ENCODE results near the gene EPB41L1.

The EPB41L1 gene

GRCh38 chr20:36218380-36219064, 64.0 kb downstream of the EPB41L1 start:
- Mint-ChIP-seq H3K27ac (no peak overlapping the region), H3K27me3 (peaks cover 11% of the 10 kb centered on the region)

GRCh38 chr20:36219671-36220220, 65.2 kb downstream of the EPB41L1 start:
- Mint-ChIP-seq H3K27ac (no peak overlapping the region), H3K9me3 (no peaks in the 10 kb centered on the region), H3K4me3 (no peak overlapping the region), H3K4me1 (no peaks in the 10 kb centered on the region), H3K36me3 (no peaks in the 10 kb centered on the region), H3K27me3 (peaks cover 11% of the 10 kb centered on the region)
- DNase-seq: no peak
- CTCF ChIA-PET: no interaction called here

More at GRCh38 chr20:36218380-36219064, 64.0 kb downstream of the EPB41L1 start:
- Mint-ChIP-seq H3K9me3 (no peaks in the 10 kb centered on the region), H3K36me3 (no peaks in the 10 kb centered on the region), H3K4me1 (no peaks in the 10 kb centered on the region), H3K4me3 (no peak overlapping the region)
- no peak for DNase-seq
- CTCF ChIA-PET: interaction anchor here (0.9 to 1.6 kb wide), 3 partner anchors 15 to 221 kb away, joined by 3 to 4 read pairs (median 3); no protein-coding TSS in a partner anchor

- H3K27me3 Mint-ChIP-seq: peaks cover 4% of the 10 kb centered on the region
- no peaks in the 10 kb centered on the region for H3K9me3 Mint-ChIP-seq
- H3K4me1 Mint-ChIP-seq: peaks cover 19% of the 10 kb centered on the region
- H3K36me3 Mint-ChIP-seq: no peaks in the 10 kb centered on the region
- H3K4me3 Mint-ChIP-seq: no peak overlapping the region
- no peak overlapping the region for H3K27ac Mint-ChIP-seq
- CTCF ChIA-PET: no interaction called here
- no peak for DNase-seq
Observed at GRCh38 chr20:36225666-36226065, 71.1 kb downstream of the EPB41L1 start.

GRCh38 chr20:36228770-36229169, 74.2 kb downstream of the EPB41L1 start:
- no peaks in the 10 kb centered on the region for H3K27me3 Mint-ChIP-seq
- H3K27ac Mint-ChIP-seq: no peak overlapping the region
- H3K9me3 Mint-ChIP-seq: no peaks in the 10 kb centered on the region
- no peaks in the 10 kb centered on the region for H3K36me3 Mint-ChIP-seq
- no peak overlapping the region for H3K4me3 Mint-ChIP-seq
- CTCF ChIA-PET: no interaction called here
- H3K4me1 Mint-ChIP-seq: peaks cover 24% of the 10 kb centered on the region
- no peak for DNase-seq

GRCh38 chr20:36230019-36230418, 75.5 kb downstream of the EPB41L1 start:
- CTCF ChIA-PET: no interaction called here
- peaks cover 24% of the 10 kb centered on the region for H3K4me1 Mint-ChIP-seq
- H3K36me3 Mint-ChIP-seq: no peaks in the 10 kb centered on the region
- no peak for DNase-seq
- H3K9me3 Mint-ChIP-seq: no peaks in the 10 kb centered on the region
- peak overlapping the region; percentile 25 for H3K27ac Mint-ChIP-seq
- H3K27me3 Mint-ChIP-seq: no peaks in the 10 kb centered on the region
- peak overlapping the region; percentile 20 for H3K4me3 Mint-ChIP-seq

- CTCF ChIA-PET: interaction anchor here (0.7 kb wide), 1 partner anchor 31 kb away, joined by 3 read pairs; no protein-coding TSS in a partner anchor
- DNase-seq: no peak
- Mint-ChIP-seq H3K9me3 (no peaks in the 10 kb centered on the region), H3K27ac (no peak overlapping the region), H3K4me3 (no peak overlapping the region), H3K4me1 (peaks cover 30% of the 10 kb centered on the region), H3K27me3 (no peaks in the 10 kb centered on the region), H3K36me3 (no peaks in the 10 kb centered on the region)
Observed at GRCh38 chr20:36231331-36231730, 76.8 kb downstream of the EPB41L1 start.

- H3K4me3 Mint-ChIP-seq: peak overlapping the region; percentile 10
- no peaks in the 10 kb centered on the region for H3K9me3 Mint-ChIP-seq
- H3K4me1 Mint-ChIP-seq: peaks cover 43% of the 10 kb centered on the region
- no peaks in the 10 kb centered on the region for H3K27me3 Mint-ChIP-seq
- no peak for DNase-seq
- H3K36me3 Mint-ChIP-seq: peaks cover 14% of the 10 kb centered on the region
- peak overlapping the region; percentile 56 for H3K27ac Mint-ChIP-seq
- CTCF ChIA-PET: no interaction called here
Observed at GRCh38 chr20:36234771-36235320, 80.3 kb downstream of the EPB41L1 start.

- Mint-ChIP-seq H3K9me3 (no peaks in the 10 kb centered on the region), H3K4me3 (peak within 1 kb of the TSS; percentile 86), H3K4me1 (peaks cover 30% of the 10 kb centered on the region), H3K27ac (peak within 1 kb of the TSS; percentile 79), H3K36me3 (peaks cover 14% of the 10 kb centered on the region), H3K27me3 (no peaks in the 10 kb centered on the region)
- DNase-seq: peak; percentile 88
- CTCF ChIA-PET: interaction anchor here (0.6 to 1.9 kb wide), 6 partner anchors 9 to 34 kb away, joined by 3 to 6 read pairs (median 4); no protein-coding TSS in a partner anchor
Observed at GRCh38 chr20:36235892-36236785, 81.6 kb downstream of the EPB41L1 start, which contains the start of gene AAR2. Gene AAR2 (plus strand): TSS chr20:36236478. CDS start chr20:36239869, 3,391 bp downstream.

- H3K36me3 Mint-ChIP-seq: peaks cover 16% of the 10 kb centered on the region
- no peak for DNase-seq
- H3K27ac Mint-ChIP-seq: peak overlapping the region; percentile 79
- CTCF ChIA-PET: interaction anchor here (0.6 to 1.9 kb wide), 8 partner anchors 9 to 37 kb away, joined by 3 to 6 read pairs (median 4); no protein-coding TSS in a partner anchor
- peaks cover 30% of the 10 kb centered on the region for H3K4me1 Mint-ChIP-seq
- no peaks in the 10 kb centered on the region for H3K9me3 Mint-ChIP-seq
- H3K27me3 Mint-ChIP-seq: no peaks in the 10 kb centered on the region
- H3K4me3 Mint-ChIP-seq: peak overlapping the region; percentile 86
Observed at GRCh38 chr20:36236786-36237121, 82.2 kb downstream of the EPB41L1 start.

- H3K4me3 Mint-ChIP-seq: peak overlapping the region; percentile 86
- CTCF ChIA-PET: interaction anchor here (0.8 to 1.9 kb wide), 5 partner anchors 8 to 38 kb away, joined by 3 to 6 read pairs (median 4); no protein-coding TSS in a partner anchor
- peaks cover 30% of the 10 kb centered on the region for H3K4me1 Mint-ChIP-seq
Observed at GRCh38 chr20:36237477-36237876, 82.9 kb downstream of the EPB41L1 start.

GRCh38 chr20:36238153-36238552, 83.6 kb downstream of the EPB41L1 start:
- CTCF ChIA-PET: interaction anchor here (1.3 to 1.9 kb wide), 2 partner anchors 20 to 24 kb away, joined by 4 read pairs; no protein-coding TSS in a partner anchor
- no peaks in the 10 kb centered on the region for H3K9me3 Mint-ChIP-seq
- H3K4me3 Mint-ChIP-seq: peak overlapping the region; percentile 38
- DNase-seq: no peak
- H3K27ac Mint-ChIP-seq: no peak overlapping the region
- peaks cover 30% of the 10 kb centered on the region for H3K4me1 Mint-ChIP-seq
- no peaks in the 10 kb centered on the region for H3K27me3 Mint-ChIP-seq
- peaks cover 16% of the 10 kb centered on the region for H3K36me3 Mint-ChIP-seq

More at GRCh38 chr20:36237477-36237876, 82.9 kb downstream of the EPB41L1 start:
- no peak for DNase-seq
- Mint-ChIP-seq H3K27me3 (no peaks in the 10 kb centered on the region), H3K27ac (peak overlapping the region; percentile 79), H3K9me3 (no peaks in the 10 kb centered on the region), H3K36me3 (peaks cover 16% of the 10 kb centered on the region)

GRCh38 chr20:36238760-36239159, 84.2 kb downstream of the EPB41L1 start:
- no peak for DNase-seq
- peak overlapping the region; percentile 55 for H3K27ac Mint-ChIP-seq
- CTCF ChIA-PET: interaction anchor here (0.7 to 1.3 kb wide), 2 partner anchors 36 to 351 kb away, joined by 3 to 6 read pairs; no protein-coding TSS in a partner anchor
- H3K4me1 Mint-ChIP-seq: peaks cover 30% of the 10 kb centered on the region
- H3K4me3 Mint-ChIP-seq: peak overlapping the region; percentile 28
- H3K9me3 Mint-ChIP-seq: no peaks in the 10 kb centered on the region
- H3K36me3 Mint-ChIP-seq: peaks cover 16% of the 10 kb centered on the region
- H3K27me3 Mint-ChIP-seq: no peaks in the 10 kb centered on the region

- no peaks in the 10 kb centered on the region for H3K9me3 Mint-ChIP-seq
Observed at GRCh38 chr20:36240076-36240475, 85.5 kb downstream of the EPB41L1 start.

More at GRCh38 chr20:36240076-36240475, 85.5 kb downstream of the EPB41L1 start:
- Mint-ChIP-seq H3K4me1 (peaks cover 30% of the 10 kb centered on the region), H3K27ac (no peak overlapping the region), H3K4me3 (no peak overlapping the region), H3K27me3 (no peaks in the 10 kb centered on the region), H3K36me3 (peaks cover 27% of the 10 kb centered on the region)
- CTCF ChIA-PET: interaction anchor here (1.3 kb wide), 1 partner anchor 37 kb away, joined by 6 read pairs; no protein-coding TSS in a partner anchor
- DNase-seq: no peak
